ENCODE measurements around the gene ADCY3.
A peak's percentile ranks its signal among the peaks of the same experiment; 100 is the strongest.

Gene ADCY3

GRCh38 chr2:24920098-24920808 is at the start of gene ADCY3:
Gene ADCY3, minus strand, starts transcription at chr2:24920237. Its CDS starts 1,250 bp downstream, at chr2:24918987.
- no peak for TF ChIP-seq CTCF (IDR thresholded peaks at IDR 0.05; ENCODE audit: borderline replicate concordance, insufficient read depth, low read depth, low read length)
- H3K4me3 ChIP-seq (ENCODE audit: low read depth, low read length) = peak within 1 kb of the TSS; percentile 68

GRCh38 chr2:24969784-24970183 is 49.7 kb upstream of the ADCY3 start:
- H3K4me3 ChIP-seq (ENCODE audit: low read depth, low read length) = no peak overlapping the region
- no peak for TF ChIP-seq CTCF (IDR thresholded peaks at IDR 0.05; ENCODE audit: borderline replicate concordance, insufficient read depth, low read depth, low read length)

GRCh38 chr2:24961903-24962302 is 41.9 kb upstream of the ADCY3 start:
- H3K4me3 ChIP-seq (ENCODE audit: low read depth, low read length) = no peak overlapping the region

GRCh38 chr2:24959761-24960160 is 39.7 kb upstream of the ADCY3 start:
- no peak overlapping the region for H3K4me3 ChIP-seq (ENCODE audit: low read depth, low read length)
- TF ChIP-seq CTCF (IDR thresholded peaks at IDR 0.05; ENCODE audit: borderline replicate concordance, insufficient read depth, low read depth, low read length) = no peak

More at GRCh38 chr2:24961903-24962302, 41.9 kb upstream of the ADCY3 start:
- TF ChIP-seq CTCF (IDR thresholded peaks at IDR 0.05; ENCODE audit: borderline replicate concordance, insufficient read depth, low read depth, low read length) = no peak

GRCh38 chr2:24958411-24958935 is 38.4 kb upstream of the ADCY3 start:
- TF ChIP-seq CTCF (IDR thresholded peaks at IDR 0.05; ENCODE audit: borderline replicate concordance, insufficient read depth, low read depth, low read length) = no peak
- H3K4me3 ChIP-seq (ENCODE audit: low read depth, low read length) = no peak overlapping the region

- no peak for TF ChIP-seq CTCF (IDR thresholded peaks at IDR 0.05; ENCODE audit: borderline replicate concordance, insufficient read depth, low read depth, low read length)
Observed at GRCh38 chr2:24957976-24958375, 37.9 kb upstream of the ADCY3 start.

GRCh38 chr2:24957221-24957620 is 37.2 kb upstream of the ADCY3 start:
- no peak for TF ChIP-seq CTCF (IDR thresholded peaks at IDR 0.05; ENCODE audit: borderline replicate concordance, insufficient read depth, low read depth, low read length)
- no peak overlapping the region for H3K4me3 ChIP-seq (ENCODE audit: low read depth, low read length)

More at GRCh38 chr2:24957976-24958375, 37.9 kb upstream of the ADCY3 start:
- H3K4me3 ChIP-seq (ENCODE audit: low read depth, low read length) = no peak overlapping the region
